Testis (tissue), 2 donors: ENCODE measurements around the gene KLRC3.
"Not testable (repeated sequence)": the region's sequence is repeated elsewhere in the genome, so short reads cannot be mapped to it uniquely, and the experiment has no call there.

Experiments used
- CTCF ChIP-seq, 3 experiments: fragments of 450-650 bp in 2 of 3; fragments of 200-600 bp in 1 of 3; sonication (generic) in 1 of 3; IDR thresholded peaks; one replicate each; pipeline ENCODE4 v1.5.1; 2016 to 2019; ENCODE audit warnings: antibody characterized with exemption in 3 of 3, mild to moderate bottlenecking in 2 of 3, moderate library complexity in 1 of 3
- POLR2A ChIP-seq: fragments of 450-650 bp; IDR thresholded peaks from one replicate; pipeline ENCODE4 v1.6.1; 2017; ENCODE audit warnings: antibody characterized with exemption, mild to moderate bottlenecking, moderate library complexity

- not testable (repeated sequence) for TF ChIP-seq CTCF (IDR thresholded peaks at IDR 0.05); POLR2A
Observed at GRCh38 chr12:10425938-10426337, 5.5 kb upstream of the KLRC3 start.
